GM19043 (cell line): Measurements from ENCODE around the gene ZNF784.

Experiments used
- ATAC-seq: cut with Tn5 transposase; IDR thresholded peaks from one replicate; pipeline ENCODE4 v1.9.1; 2021; ENCODE audit warnings: low read depth; ENCODE audit not compliant: unreplicated experiment

Gene ZNF784

GRCh38 chr19:55644191-55644833 is 19.9 kb upstream of the ZNF784 start:
- ATAC-seq: no peak

- ATAC-seq: no peak
These were observed 19.5 kb upstream of the ZNF784 start for GRCh38 chr19:55643887-55644176.

DNA sequence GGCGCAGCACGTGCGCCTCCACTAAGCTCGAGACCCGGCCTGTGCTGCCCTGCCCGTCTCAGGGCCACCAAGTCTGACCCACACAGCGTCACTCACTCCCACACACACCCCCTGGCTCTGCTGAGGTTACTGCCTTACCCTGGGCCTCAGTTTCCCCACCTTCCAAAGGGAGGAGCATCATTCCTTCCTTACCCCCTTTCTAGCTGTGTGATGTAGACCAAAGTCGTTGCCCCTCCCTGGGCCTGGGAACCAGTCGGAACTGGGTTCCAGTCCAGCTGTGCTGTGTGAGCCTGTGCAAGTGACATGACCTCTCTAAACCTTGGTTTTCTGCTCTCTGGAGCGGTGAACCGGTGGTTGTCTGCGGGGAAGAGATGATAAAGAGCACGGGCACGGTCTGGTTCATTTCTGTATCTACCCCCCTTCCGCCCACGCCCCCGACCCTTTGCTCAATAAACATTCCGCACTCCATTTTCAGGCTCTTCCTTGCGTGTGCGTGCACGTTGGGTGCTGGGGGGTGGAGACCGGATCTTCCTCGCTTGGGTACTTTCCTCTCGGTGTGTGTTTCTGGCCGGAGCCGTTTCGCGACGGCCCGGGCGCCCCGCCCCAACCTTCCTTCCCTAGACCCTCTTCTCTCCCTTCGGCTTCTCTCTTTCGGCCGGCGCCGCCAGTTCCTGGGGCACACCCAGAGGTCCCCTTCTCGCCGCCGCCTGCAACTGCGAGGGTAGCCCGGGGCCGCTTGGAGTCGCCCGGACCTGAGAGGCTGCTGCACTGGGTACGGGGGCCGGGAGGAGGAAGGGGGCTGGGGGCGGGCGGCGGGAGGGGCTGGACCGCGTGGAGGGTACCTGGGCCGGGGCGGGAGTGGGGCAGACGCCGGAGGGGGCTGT is 18.9 kb upstream of the ZNF784 start, which contains the start of gene ZNF581:
Gene ZNF581 (plus strand): TSS at position 647 of the 884 bp plus-strand sequence. CDS start 923 bp downstream, outside the sequence.
- ATAC-seq: no peak

GRCh38 chr19:55642153-55643002 is 18.0 kb upstream of the ZNF784 start:
- ATAC-seq: no peak

GRCh38 chr19:55641426-55642152 is 17.2 kb upstream of the ZNF784 start:
- no peak for ATAC-seq

DNA sequence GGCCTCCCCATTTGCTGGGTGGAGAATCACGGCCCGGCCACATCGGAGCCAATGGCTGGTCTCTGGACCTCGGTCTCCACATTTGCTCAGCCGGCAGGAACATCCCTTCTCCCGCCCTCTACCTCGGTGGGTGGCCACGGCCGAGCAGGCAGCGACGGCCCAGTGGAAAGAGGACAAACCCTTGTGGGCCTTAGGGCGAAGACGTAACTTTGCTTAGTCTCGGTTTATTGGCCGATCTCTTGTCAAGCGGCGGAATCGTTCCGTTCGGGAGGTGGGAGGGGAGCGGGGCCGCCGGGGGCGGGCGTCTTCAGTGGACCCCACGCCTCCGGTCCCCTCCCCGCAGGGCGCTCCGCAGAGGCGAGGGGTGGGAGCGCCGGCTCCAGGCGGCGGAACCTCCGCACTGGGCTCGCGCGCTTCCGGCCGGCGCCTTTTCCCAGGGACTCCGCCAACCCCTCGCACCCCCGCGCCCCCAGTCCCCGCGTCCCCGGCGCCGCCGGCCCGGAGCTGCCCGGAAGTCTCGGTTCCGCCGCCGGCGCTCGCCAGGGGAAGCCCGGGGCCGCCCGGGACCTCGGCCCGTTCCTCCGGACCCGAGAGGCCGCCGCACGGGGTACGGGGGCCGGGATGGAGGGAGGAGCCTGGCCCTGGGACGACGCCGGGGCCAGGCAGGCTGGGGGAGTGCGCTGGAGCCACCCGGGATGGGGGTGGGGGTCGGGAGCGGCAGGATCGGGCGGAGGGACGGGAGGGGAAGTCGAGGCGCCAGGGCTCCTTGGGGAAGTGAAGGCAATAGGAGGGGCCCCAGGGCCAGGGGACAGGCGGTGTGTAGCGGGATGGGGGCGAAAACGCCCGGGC is 16.4 kb upstream of the ZNF784 start, which contains the start of gene ZNF580:
Gene ZNF580 (plus strand): TSS at position 426 of the 849 bp plus-strand sequence. CDS start 1,507 bp downstream, outside the sequence.
- no peak for ATAC-seq

DNA sequence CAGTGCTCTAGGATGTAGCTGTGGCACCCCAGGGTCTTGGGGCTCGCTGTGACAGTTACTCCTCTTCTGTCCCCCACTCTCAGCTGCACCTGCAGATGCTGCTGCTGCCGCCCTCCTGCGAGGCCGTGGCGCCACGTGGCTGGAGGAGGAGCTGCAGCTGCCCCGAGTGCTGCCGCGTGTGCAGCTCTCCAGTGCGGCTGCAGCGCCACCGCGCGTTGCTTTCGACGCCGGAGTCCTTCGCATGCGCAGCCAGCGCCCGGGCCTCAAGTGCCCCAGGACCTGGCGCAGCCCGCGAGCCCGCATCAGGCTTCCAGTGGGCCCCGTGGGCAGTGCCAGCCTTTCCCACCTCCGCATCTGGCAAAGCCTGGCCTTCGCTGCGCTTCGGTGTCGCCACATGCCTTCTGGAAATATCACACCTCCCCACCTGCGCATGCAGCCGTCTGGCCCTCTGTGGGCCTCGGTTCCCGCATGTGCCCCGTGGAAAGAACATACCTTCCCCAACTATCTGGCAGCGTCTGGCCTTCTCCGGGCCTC is 15.7 kb upstream of the ZNF784 start:
- ATAC-seq: no peak

DNA sequence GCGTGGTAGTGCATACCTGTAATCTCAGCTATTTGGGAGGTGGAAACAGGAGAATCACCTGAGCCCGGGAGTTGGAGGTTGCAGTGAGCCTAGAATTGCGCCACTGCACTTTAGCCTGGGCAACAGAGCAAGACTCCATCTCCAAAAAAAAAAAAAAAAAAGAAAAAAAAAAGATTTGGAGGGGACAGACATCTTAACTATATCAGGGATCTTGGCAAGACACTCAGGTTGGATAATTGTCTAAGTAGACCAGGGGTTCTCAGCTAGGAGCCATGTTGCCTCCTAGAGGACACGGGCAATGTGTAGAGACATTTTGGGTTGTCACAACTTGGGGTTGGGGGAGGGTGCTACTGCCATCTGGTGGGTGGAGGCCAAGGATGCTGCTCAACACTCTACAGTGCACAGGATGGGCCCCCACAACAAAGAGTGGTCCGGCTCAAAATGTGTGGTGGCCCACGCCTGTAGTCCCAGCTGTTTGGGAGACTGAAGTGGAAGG is 14.5 kb upstream of the ZNF784 start:
- ATAC-seq: no peak

GRCh38 chr19:55637534-55637933 is 13.2 kb upstream of the ZNF784 start:
- no peak for ATAC-seq

GRCh38 chr19:55636723-55637122 is 12.4 kb upstream of the ZNF784 start:
- no peak for ATAC-seq

GRCh38 chr19:55635856-55636440 is 11.6 kb upstream of the ZNF784 start:
- no peak for ATAC-seq

GRCh38 chr19:55635334-55635717 is 11.0 kb upstream of the ZNF784 start:
- ATAC-seq: no peak

DNA sequence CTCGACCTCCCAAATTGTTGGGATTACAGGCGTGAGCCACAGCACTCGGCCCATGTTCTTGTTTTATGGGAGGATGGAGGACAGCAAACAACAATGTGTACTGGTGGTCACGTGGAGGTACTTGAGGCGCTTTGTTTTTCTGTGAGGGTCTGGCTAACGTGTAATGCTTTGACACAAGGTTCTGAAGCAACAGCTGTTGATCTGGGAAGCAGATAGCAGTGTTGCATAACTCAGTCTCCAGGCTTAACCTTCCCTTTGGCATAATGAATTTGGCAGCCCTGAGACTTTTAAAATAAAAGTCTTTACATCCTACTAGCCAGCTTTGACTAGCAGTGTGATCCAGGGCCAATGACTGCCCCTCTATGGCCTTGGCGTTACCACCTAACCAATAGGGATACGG is 9.5 kb upstream of the ZNF784 start:
- no peak for ATAC-seq

- no peak for ATAC-seq
These were observed 8.1 kb upstream of the ZNF784 start for GRCh38 chr19:55632463-55632834.

- ATAC-seq: no peak
These were observed 2.0 kb upstream of the ZNF784 start for GRCh38 chr19:55626350-55626749.

GRCh38 chr19:55625004-55625326 is 599 bp upstream of the ZNF784 start:
- ATAC-seq: no peak

- no peak for ATAC-seq
These were observed 805 bp downstream of the ZNF784 start for GRCh38 chr19:55623561-55623960.

DNA sequence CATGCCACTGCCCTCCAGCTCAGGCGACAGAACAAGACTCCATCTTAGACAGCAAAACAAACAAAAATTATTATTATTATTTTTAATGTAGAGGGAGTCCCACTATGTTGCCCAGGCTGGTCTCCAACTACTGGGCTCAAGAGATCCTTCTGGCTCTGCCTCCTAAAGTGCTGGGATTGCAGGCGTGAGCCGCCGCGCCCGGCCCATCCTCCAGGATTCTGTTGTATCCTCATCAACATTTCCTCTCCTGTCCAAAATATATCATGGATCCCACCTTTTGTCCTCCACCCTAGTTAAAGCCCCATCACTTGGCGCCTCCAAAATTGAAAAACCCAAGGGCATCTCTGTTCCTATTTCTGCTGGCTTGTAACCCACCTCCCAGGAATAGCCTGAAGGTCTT is 1.2 kb downstream of the ZNF784 start:
- ATAC-seq: no peak
